ENCODE data around the gene MAB21L4.

DNA sequence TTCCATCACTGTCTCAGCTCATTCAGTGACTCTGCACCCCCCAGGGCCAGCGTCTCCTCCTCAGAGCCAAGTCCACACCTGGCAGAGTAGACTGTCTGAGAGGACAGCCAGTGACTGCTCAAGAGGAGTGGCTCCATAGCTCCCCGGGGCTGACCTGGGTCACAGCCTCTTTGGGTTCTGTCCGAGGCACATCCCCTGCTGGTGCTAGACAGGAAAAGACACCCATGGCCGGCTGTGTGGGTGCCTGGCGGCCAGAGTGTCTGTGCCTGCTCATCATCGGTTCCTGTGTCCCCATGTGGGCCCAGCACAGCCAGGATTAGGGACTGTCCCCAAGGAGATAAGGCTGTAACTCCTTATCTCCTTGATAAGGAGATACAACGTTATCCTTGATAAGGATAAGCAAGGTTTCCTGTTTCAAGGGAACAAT lies 6.7 kb upstream of the MAB21L4 start:
- TF ChIP-seq, protein P1, sequence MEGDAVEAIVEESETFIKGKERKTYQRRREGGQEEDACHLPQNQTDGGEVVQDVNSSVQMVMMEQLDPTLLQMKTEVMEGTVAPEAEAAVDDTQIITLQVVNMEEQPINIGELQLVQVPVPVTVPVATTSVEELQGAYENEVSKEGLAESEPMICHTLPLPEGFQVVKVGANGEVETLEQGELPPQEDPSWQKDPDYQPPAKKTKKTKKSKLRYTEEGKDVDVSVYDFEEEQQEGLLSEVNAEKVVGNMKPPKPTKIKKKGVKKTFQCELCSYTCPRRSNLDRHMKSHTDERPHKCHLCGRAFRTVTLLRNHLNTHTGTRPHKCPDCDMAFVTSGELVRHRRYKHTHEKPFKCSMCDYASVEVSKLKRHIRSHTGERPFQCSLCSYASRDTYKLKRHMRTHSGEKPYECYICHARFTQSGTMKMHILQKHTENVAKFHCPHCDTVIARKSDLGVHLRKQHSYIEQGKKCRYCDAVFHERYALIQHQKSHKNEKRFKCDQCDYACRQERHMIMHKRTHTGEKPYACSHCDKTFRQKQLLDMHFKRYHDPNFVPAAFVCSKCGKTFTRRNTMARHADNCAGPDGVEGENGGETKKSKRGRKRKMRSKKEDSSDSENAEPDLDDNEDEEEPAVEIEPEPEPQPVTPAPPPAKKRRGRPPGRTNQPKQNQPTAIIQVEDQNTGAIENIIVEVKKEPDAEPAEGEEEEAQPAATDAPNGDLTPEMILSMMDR (IDR thresholded peaks at IDR 0.05) = no peak
- no peak for TF ChIP-seq POLR2AphosphoS5 (IDR thresholded peaks at IDR 0.05; ENCODE audit: low read depth, low read length)
- no peak for TF ChIP-seq SIN3A (IDR thresholded peaks at IDR 0.05; ENCODE audit: borderline replicate concordance, insufficient read depth, low read depth, low read length)
